Measurements from ENCODE around the gene CIBAR2. TPM values are rescaled to one million over a fixed set of nuclear protein-coding genes. Genes with fewer than 3 reads are reported as not detected.

Gene CIBAR2
- total and polyA plus RNA-seq, 2 donors (not counting 1 experiment from before 2014, with no cell fraction given): not detected

- Histone ChIP-seq H3K4me3 (replicated peaks in 1 of 4; ENCODE audit: control extremely low read depth in 1 of 4, insufficient read depth in 1 of 4, low read depth in 3 of 4, low read length in 4 of 4) (no peak overlapping the region), H4K20me1 (ENCODE audit: control insufficient read depth, extremely low read depth, insufficient read depth, low read length) (no peaks in the 10 kb centered on the region), H3K27me3 (ENCODE audit: control insufficient read depth, insufficient read depth, low read length) (no peaks in the 10 kb centered on the region), H2AFZ (ENCODE audit: low read length) (no peak overlapping the region), H3K4me1 (ENCODE audit: control insufficient read depth, extremely low read depth, insufficient read depth, low read length) (no peaks in the 10 kb centered on the region), H3K4me2 (ENCODE audit: extremely low read depth, insufficient read depth, low read length) (no peak overlapping the region), H3K27ac (ENCODE audit: insufficient read depth, low read length) (no peak overlapping the region), H3K9ac (ENCODE audit: insufficient read depth, low read length) (no peak overlapping the region), H3K9me3 (ENCODE audit: control insufficient read depth, insufficient read depth, low read depth, low read length) (no peaks in the 10 kb centered on the region), H3K79me2 (ENCODE audit: control insufficient read depth, insufficient read depth, low read length) (no peaks in the 10 kb centered on the region), H3K36me3 (ENCODE audit: control insufficient read depth, insufficient read depth, low read length) (no peaks in the 10 kb centered on the region)
- no peak for TF ChIP-seq EZH2 (IDR thresholded peaks at IDR 0.05; ENCODE audit: low read length, missing control alignments)
- TF ChIP-seq, protein P1, sequence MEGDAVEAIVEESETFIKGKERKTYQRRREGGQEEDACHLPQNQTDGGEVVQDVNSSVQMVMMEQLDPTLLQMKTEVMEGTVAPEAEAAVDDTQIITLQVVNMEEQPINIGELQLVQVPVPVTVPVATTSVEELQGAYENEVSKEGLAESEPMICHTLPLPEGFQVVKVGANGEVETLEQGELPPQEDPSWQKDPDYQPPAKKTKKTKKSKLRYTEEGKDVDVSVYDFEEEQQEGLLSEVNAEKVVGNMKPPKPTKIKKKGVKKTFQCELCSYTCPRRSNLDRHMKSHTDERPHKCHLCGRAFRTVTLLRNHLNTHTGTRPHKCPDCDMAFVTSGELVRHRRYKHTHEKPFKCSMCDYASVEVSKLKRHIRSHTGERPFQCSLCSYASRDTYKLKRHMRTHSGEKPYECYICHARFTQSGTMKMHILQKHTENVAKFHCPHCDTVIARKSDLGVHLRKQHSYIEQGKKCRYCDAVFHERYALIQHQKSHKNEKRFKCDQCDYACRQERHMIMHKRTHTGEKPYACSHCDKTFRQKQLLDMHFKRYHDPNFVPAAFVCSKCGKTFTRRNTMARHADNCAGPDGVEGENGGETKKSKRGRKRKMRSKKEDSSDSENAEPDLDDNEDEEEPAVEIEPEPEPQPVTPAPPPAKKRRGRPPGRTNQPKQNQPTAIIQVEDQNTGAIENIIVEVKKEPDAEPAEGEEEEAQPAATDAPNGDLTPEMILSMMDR (conservative IDR thresholded peaks at IDR 0.05 in 1 of 2, IDR thresholded peaks at IDR 0.05 in 1 of 2; ENCODE audit: low read depth in 1 of 2, low read length in 2 of 2): no peak
- no peak for DNase-seq (ENCODE audit: low read depth in 2 of 2)
Observed at GRCh38 chr16:85061566-85061965, 50.7 kb downstream of the CIBAR2 start.

DNA sequence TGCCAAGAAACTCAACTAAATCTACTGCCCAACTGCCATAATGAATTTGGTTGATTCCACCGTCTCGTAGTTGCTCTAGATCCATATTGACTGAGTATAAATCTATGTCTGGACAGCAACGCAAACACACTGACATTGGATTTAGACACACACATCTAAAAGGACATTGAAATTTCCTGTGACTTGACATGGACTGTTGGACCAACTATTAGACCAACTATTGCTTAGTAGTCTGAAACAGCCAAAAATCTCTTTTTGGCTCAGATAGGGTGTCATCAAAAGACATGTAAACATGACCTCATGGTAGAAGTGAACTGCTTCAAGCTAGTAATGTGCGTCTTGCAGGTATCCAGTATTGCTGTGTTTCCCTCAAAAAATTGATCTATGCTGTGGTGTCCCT is 53.4 kb downstream of the CIBAR2 start:
- H3K79me2 ChIP-seq (ENCODE audit: control insufficient read depth, insufficient read depth, low read length): no peaks in the 10 kb centered on the region
- H3K27me3 ChIP-seq (ENCODE audit: control insufficient read depth, insufficient read depth, low read length): no peaks in the 10 kb centered on the region
- no peak overlapping the region for H2AFZ ChIP-seq (ENCODE audit: low read length)
- no peak for DNase-seq (ENCODE audit: low read depth in 2 of 2)
- H3K36me3 ChIP-seq (ENCODE audit: control insufficient read depth, insufficient read depth, low read length): no peaks in the 10 kb centered on the region
- no peak overlapping the region for H3K4me2 ChIP-seq (ENCODE audit: extremely low read depth, insufficient read depth, low read length)
- TF ChIP-seq, protein P1 (conservative IDR thresholded peaks at IDR 0.05 in 1 of 2, IDR thresholded peaks at IDR 0.05 in 1 of 2; ENCODE audit: low read depth in 1 of 2, low read length in 2 of 2): no peak
- TF ChIP-seq EZH2 (IDR thresholded peaks at IDR 0.05; ENCODE audit: low read length, missing control alignments): no peak
- no peak overlapping the region for H3K27ac ChIP-seq (ENCODE audit: insufficient read depth, low read length)
- H3K9me3 ChIP-seq (ENCODE audit: control insufficient read depth, insufficient read depth, low read depth, low read length): no peaks in the 10 kb centered on the region
- H3K9ac ChIP-seq (ENCODE audit: insufficient read depth, low read length): no peak overlapping the region
- no peaks in the 10 kb centered on the region for H4K20me1 ChIP-seq (ENCODE audit: control insufficient read depth, extremely low read depth, insufficient read depth, low read length)
- H3K4me3 ChIP-seq (replicated peaks in 1 of 4; ENCODE audit: control extremely low read depth in 1 of 4, insufficient read depth in 1 of 4, low read depth in 3 of 4, low read length in 4 of 4): no peak overlapping the region
- peaks cover 5% of the 10 kb centered on the region for H3K4me1 ChIP-seq (ENCODE audit: control insufficient read depth, extremely low read depth, insufficient read depth, low read length)

DNA sequence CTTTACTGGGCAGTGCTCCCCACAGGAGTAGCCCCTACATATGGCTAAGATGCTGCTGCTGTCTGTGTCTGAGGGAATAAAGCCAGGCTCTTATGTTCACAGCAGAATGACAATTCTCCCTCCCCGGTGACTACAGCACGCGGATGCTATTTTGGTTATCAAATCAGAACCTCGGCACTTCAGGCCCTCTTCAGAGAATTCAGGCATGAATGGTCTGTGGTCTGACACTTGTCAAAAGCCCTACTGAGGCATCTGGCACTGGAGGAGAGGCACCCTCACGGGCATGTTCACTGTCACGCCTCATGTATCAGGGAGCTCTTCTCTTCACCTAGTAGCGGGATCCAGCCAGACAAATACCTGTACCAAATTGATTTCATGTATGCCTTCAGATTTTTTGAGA is 54.3 kb downstream of the CIBAR2 start:
- H3K4me2 ChIP-seq (ENCODE audit: extremely low read depth, insufficient read depth, low read length): no peak overlapping the region
- H3K79me2 ChIP-seq (ENCODE audit: control insufficient read depth, insufficient read depth, low read length): no peaks in the 10 kb centered on the region
- no peak for DNase-seq (ENCODE audit: low read depth in 2 of 2)
- H3K4me1 ChIP-seq (ENCODE audit: control insufficient read depth, extremely low read depth, insufficient read depth, low read length): peaks cover 5% of the 10 kb centered on the region
- H3K9ac ChIP-seq (ENCODE audit: insufficient read depth, low read length): no peak overlapping the region
- no peaks in the 10 kb centered on the region for H3K27me3 ChIP-seq (ENCODE audit: control insufficient read depth, insufficient read depth, low read length)
- no peak for TF ChIP-seq EZH2 (IDR thresholded peaks at IDR 0.05; ENCODE audit: low read length, missing control alignments)
- TF ChIP-seq, protein P1 (conservative IDR thresholded peaks at IDR 0.05 in 1 of 2, IDR thresholded peaks at IDR 0.05 in 1 of 2; ENCODE audit: low read depth in 1 of 2, low read length in 2 of 2): no peak
- no peaks in the 10 kb centered on the region for H3K36me3 ChIP-seq (ENCODE audit: control insufficient read depth, insufficient read depth, low read length)
- H3K9me3 ChIP-seq (ENCODE audit: control insufficient read depth, insufficient read depth, low read depth, low read length): no peaks in the 10 kb centered on the region
- H3K4me3 ChIP-seq (replicated peaks in 1 of 4; ENCODE audit: control extremely low read depth in 1 of 4, insufficient read depth in 1 of 4, low read depth in 3 of 4, low read length in 4 of 4): no peak overlapping the region
- no peak overlapping the region for H3K27ac ChIP-seq (ENCODE audit: insufficient read depth, low read length)
- no peak overlapping the region for H2AFZ ChIP-seq (ENCODE audit: low read length)
- H4K20me1 ChIP-seq (ENCODE audit: control insufficient read depth, extremely low read depth, insufficient read depth, low read length): no peaks in the 10 kb centered on the region

Data from fibroblast of lung (primary cell).